Brain microvascular endothelial cell (primary cell): ENCODE measurements around the gene IL6R.

Source experiments
- DNase-seq: peaks from one replicate; pipeline ENCODE4 v3.0.0-alpha.2; 2020
- H3K27ac ChIP-seq: fragments of 250-450 bp; sonication (Bioruptor Pico); 2 replicates; pipeline ENCODE4 v1.5.1; 2020; ENCODE audit warnings: mild to moderate bottlenecking, moderate library complexity
- H3K27me3 ChIP-seq: fragments of 250-450 bp; sonication (Bioruptor Pico); replicated peaks from 2 replicates; pipeline ENCODE4 v1.5.1; 2020; ENCODE audit warnings: mild to moderate bottlenecking
- H3K36me3 ChIP-seq: fragments of 250-450 bp; sonication (Bioruptor Pico); replicated peaks from 2 replicates; pipeline ENCODE4 v1.5.1; 2020; ENCODE audit warnings: mild to moderate bottlenecking
- H3K4me3 ChIP-seq: 2 replicates; pipeline ENCODE4 v1.5.1; 2011; ENCODE audit warnings: low read depth, mild to moderate bottlenecking, control low read depth, low read length, moderate library complexity
- CTCF ChIP-seq: IDR thresholded peaks from 2 replicates; pipeline ENCODE4 v1.5.1; 2011; ENCODE audit warnings: low read depth, mild to moderate bottlenecking, moderate library complexity, low read length, control low read depth, inconsistent platforms; ENCODE audit errors: missing control alignments
- in situ Hi-C: cut with HindIII; loops from 2 replicates; pipeline ENCODE4 v1.10.0; 2017; ENCODE audit warnings: low sequenced_read_pairs, low pct_ligation_motif_present

The IL6R gene

GRCh38 chr1:154466921-154467417, 61.8 kb downstream of the IL6R start:
- no peak overlapping the region for H3K27ac ChIP-seq
- H3K4me3 ChIP-seq = no peak overlapping the region
- no peaks in the 10 kb centered on the region for H3K36me3 ChIP-seq
- in situ Hi-C loops = no loop called here
- DNase-seq = no peak
- TF ChIP-seq CTCF = peak; percentile 48
- H3K27me3 ChIP-seq = no peaks in the 10 kb centered on the region

- Histone ChIP-seq H3K27me3 (no peaks in the 10 kb centered on the region), H3K27ac (no peak overlapping the region), H3K4me3 (no peak overlapping the region), H3K36me3 (no peaks in the 10 kb centered on the region)
- TF ChIP-seq CTCF = no peak
- DNase-seq = no peak
- in situ Hi-C loops = no loop called here
Measured at GRCh38 chr1:154467434-154468102, 62.4 kb downstream of the IL6R start.

DNA sequence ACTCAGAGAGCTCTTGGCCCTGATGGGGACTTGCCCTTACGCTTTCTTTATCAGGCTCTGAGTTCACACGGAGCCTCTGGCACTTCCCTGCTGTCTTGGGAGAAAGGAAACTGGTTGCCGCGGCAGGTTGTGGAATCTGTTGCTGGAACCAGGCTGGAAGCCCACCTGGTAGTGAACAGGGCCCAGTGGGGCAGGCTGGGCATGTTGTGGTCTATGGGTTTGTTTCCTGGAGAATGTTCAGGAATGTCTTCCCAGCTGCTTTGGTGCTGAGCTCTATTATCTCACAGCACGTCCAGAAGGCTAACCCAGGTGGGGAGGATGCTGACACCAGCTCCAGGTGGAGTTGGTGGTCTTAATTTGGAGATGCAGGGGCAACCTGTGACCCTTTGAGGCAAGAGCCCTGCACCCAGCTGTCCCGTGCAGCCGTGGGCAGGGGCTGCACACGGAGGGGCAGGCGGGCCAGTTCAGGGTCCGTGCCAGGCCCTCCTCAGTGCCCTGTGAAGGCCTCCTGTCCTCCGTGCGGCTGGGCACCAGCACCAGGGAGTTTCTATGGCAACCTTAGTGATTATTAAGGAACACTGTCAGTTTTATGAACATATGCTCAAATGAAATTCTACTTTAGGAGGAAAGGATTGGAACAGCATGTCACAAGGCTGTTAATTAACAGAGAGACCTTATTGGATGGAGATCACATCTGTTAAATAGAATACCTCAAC, 63.5 kb downstream of the IL6R start:
- Histone ChIP-seq H3K36me3 (no peaks in the 10 kb centered on the region), H3K4me3 (no peak overlapping the region), H3K27ac (no peak overlapping the region), H3K27me3 (no peaks in the 10 kb centered on the region)
- in situ Hi-C loops = no loop called here
- DNase-seq = no peak
- no peak for TF ChIP-seq CTCF

- Histone ChIP-seq H3K4me3 (no peak overlapping the region), H3K27ac (no peak overlapping the region), H3K27me3 (no peaks in the 10 kb centered on the region), H3K36me3 (no peaks in the 10 kb centered on the region)
- DNase-seq = no peak
- TF ChIP-seq CTCF = no peak
- in situ Hi-C loops = no loop called here
Measured at GRCh38 chr1:154469844-154470560, 64.9 kb downstream of the IL6R start.

DNA sequence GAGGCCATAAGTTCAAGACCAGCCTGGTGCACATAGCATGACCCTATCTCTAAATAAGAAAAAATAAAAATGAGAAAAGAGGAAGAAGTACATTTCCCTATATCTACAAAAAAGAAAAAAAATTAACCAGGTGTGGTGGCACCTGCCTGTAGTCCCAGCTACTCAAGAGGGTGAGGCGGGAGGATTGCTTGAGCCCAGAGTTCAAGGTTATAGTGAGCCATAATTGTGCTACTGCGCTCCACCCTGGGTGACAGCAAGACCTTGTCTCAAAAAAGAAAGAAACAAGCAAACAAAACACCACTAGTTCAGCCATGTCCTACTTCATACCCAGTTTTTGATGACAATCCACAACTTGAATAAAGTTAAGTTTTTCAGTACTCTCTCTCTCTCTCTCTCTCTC, 66.2 kb downstream of the IL6R start:
- H3K27ac ChIP-seq = no peak overlapping the region
- DNase-seq = no peak
- TF ChIP-seq CTCF = no peak

More for the DNA sequence above, 66.2 kb downstream of the IL6R start:
- Histone ChIP-seq H3K27me3 (no peaks in the 10 kb centered on the region), H3K4me3 (no peak overlapping the region), H3K36me3 (no peaks in the 10 kb centered on the region)
- in situ Hi-C loops = no loop called here
